Activated CD4-positive, alpha-beta memory T cell treated with anti-CD3 and anti-CD28 coated beads for 36 hours (primary cell): ENCODE results near the gene RHOG. TPM values are rescaled to one million over a fixed set of nuclear protein-coding genes. Genes with fewer than 3 reads are reported as not detected.

Source experiments
- CTCF ChIA-PET: fragments of 350-600 bp; sonication (Branson Sonifier 250); formaldehyde crosslinking; loops from one replicate; lab custom pipeline; 2021; ENCODE audit warnings: antibody characterized with exemption, inconsistent platforms; lab: Charles Lee
- POLR2A ChIA-PET: fragments of 350-600 bp; sonication (Branson Sonifier 250); formaldehyde crosslinking; loops from one replicate; lab custom pipeline; 2021; ENCODE audit warnings: antibody characterized with exemption; lab: Charles Lee
- DNase-seq: peaks from one replicate; pipeline ENCODE4 v3.0.0-alpha.2; 2020
- H3K27ac Mint-ChIP-seq: one replicate; pipeline ENCODE4 v1.8.0; 2021; ENCODE audit warnings: mixed read lengths
- H3K27me3 Mint-ChIP-seq: one replicate; pipeline ENCODE4 v1.8.0; 2021; ENCODE audit warnings: mixed read lengths
- H3K36me3 Mint-ChIP-seq: one replicate; pipeline ENCODE4 v1.8.0; 2021; ENCODE audit warnings: mixed read lengths
- H3K4me1 Mint-ChIP-seq: one replicate; pipeline ENCODE4 v1.8.0; 2021; ENCODE audit warnings: low read depth, mixed read lengths
- H3K4me3 Mint-ChIP-seq: one replicate; pipeline ENCODE4 v1.8.0; 2021; ENCODE audit warnings: mild to moderate bottlenecking, mixed read lengths
- H3K9me3 Mint-ChIP-seq: one replicate; pipeline ENCODE4 v1.8.0; 2021; ENCODE audit warnings: mixed read lengths
- intact Hi-C: fragments of 100-400 bp; cut with micrococcal nuclease; formaldehyde crosslinking; loops from one replicate; pipeline ENCODE4 v1.15.1; 2023
- total RNA-seq, 2 experiments: library from RNA; stranded (reverse); gene quantifications; one replicate each; pipeline ENCODE4 v1.2.3, GENCODE V29; 2021

Gene RHOG
- total RNA-seq, 2 experiments from 2014 or later = 181 to 186 TPM

- Mint-ChIP-seq H3K4me3 (peak overlapping the region; percentile 66), H3K27me3 (no peaks in the 10 kb centered on the region), H3K9me3 (no peaks in the 10 kb centered on the region), H3K4me1 (peaks cover 70% of the 10 kb centered on the region), H3K36me3 (peaks cover 6% of the 10 kb centered on the region), H3K27ac (peak overlapping the region; percentile 90)
- DNase-seq = peak; percentile 69
- ChIA-PET POLR2A (interaction anchor here (0.7 to 1.1 kb wide), 3 partner anchors 19 to 196 kb away, joined by 3 read pairs; partner anchors contain the start of gene RHOG), CTCF (interaction anchor here (1.0 to 5.1 kb wide), 5 partner anchors 11 to 212 kb away, joined by 3 to 25 read pairs (median 4); no protein-coding TSS in a partner anchor)
- intact Hi-C loops = loop anchor here (1.0 to 2.0 kb wide), 2 partner anchors 18 to 45 kb away; no protein-coding TSS in a partner anchor
Measured at GRCh38 chr11:3860375-3860774, 19.6 kb upstream of the RHOG start.

GRCh38 chr11:3859373-3859881 is 18.7 kb upstream of the RHOG start:
- no peaks in the 10 kb centered on the region for H3K27me3 Mint-ChIP-seq
- peak overlapping the region; percentile 90 for H3K27ac Mint-ChIP-seq
- peak; percentile 47 for DNase-seq
- H3K9me3 Mint-ChIP-seq = no peaks in the 10 kb centered on the region
- CTCF ChIA-PET = interaction anchor here (0.7 to 5.1 kb wide), 5 partner anchors 10 to 213 kb away, joined by 3 to 25 read pairs (median 4); no protein-coding TSS in a partner anchor
- intact Hi-C loops = loop anchor here (1.0 kb wide), 2 partner anchors 8 to 88 kb away; no protein-coding TSS in a partner anchor
- peak overlapping the region; percentile 81 for H3K4me3 Mint-ChIP-seq
- H3K4me1 Mint-ChIP-seq = peaks cover 64% of the 10 kb centered on the region
- peaks cover 6% of the 10 kb centered on the region for H3K36me3 Mint-ChIP-seq
- POLR2A ChIA-PET = interaction anchor here (1.1 kb wide), 1 partner anchor 18 kb away, joined by 3 read pairs; the partner anchor contains the start of gene RHOG

GRCh38 chr11:3857628-3858027 is 16.9 kb upstream of the RHOG start:
- ChIA-PET POLR2A (interaction anchor here (1.8 kb wide), 1 partner anchor 17 kb away, joined by 10 read pairs; the partner anchor contains the start of gene RHOG), CTCF (interaction anchor here (1.1 to 5.1 kb wide), 6 partner anchors 8 to 215 kb away, joined by 3 to 24 read pairs (median 5); no protein-coding TSS in a partner anchor)
- Mint-ChIP-seq H3K9me3 (no peaks in the 10 kb centered on the region), H3K36me3 (peaks cover 4% of the 10 kb centered on the region), H3K4me3 (peak overlapping the region; percentile 81), H3K4me1 (peaks cover 73% of the 10 kb centered on the region), H3K27ac (peak overlapping the region; percentile 90), H3K27me3 (no peaks in the 10 kb centered on the region)
- peak; percentile 26 for DNase-seq
- intact Hi-C loops = no loop called here

- no peak for DNase-seq
- intact Hi-C loops = no loop called here
- ChIA-PET CTCF (interaction anchor here (0.5 to 23.7 kb wide), 12 partner anchors 8 to 215 kb away, joined by 3 to 756 read pairs (median 16); no protein-coding TSS in a partner anchor), POLR2A (interaction anchor here (0.6 to 4.2 kb wide), 6 partner anchors 14 to 90 kb away, joined by 3 to 124 read pairs (median 12); partner anchors contain the start of gene RHOG)
- peaks cover 71% of the 10 kb centered on the region for H3K4me1 Mint-ChIP-seq
- H3K27ac Mint-ChIP-seq = peak overlapping the region; percentile 90
- H3K9me3 Mint-ChIP-seq = no peaks in the 10 kb centered on the region
- H3K36me3 Mint-ChIP-seq = peaks cover 4% of the 10 kb centered on the region
- H3K27me3 Mint-ChIP-seq = no peaks in the 10 kb centered on the region
- H3K4me3 Mint-ChIP-seq = peak overlapping the region; percentile 81
Measured at GRCh38 chr11:3856856-3857553, 16.2 kb upstream of the RHOG start.

- DNase-seq = peak; percentile 72
- ChIA-PET POLR2A (interaction anchor here (0.7 to 4.2 kb wide), 12 partner anchors 9 to 216 kb away, joined by 3 to 124 read pairs (median 11); partner anchors contain the start of gene RHOG), CTCF (interaction anchor here (0.5 to 23.7 kb wide), 34 partner anchors 10 to 241 kb away, joined by 3 to 756 read pairs (median 16); partner anchors contain the start of genes NUP98 and RHOG)
- Mint-ChIP-seq H3K27me3 (no peaks in the 10 kb centered on the region), H3K4me3 (peak overlapping the region; percentile 81), H3K9me3 (no peaks in the 10 kb centered on the region), H3K36me3 (peaks cover 4% of the 10 kb centered on the region), H3K27ac (peak overlapping the region; percentile 90), H3K4me1 (peaks cover 61% of the 10 kb centered on the region)
- intact Hi-C loops = loop anchor here (1.0 to 2.0 kb wide), 3 partner anchors 15 to 99 kb away; no protein-coding TSS in a partner anchor
Measured at GRCh38 chr11:3855808-3856491, 15.2 kb upstream of the RHOG start.

GRCh38 chr11:3854977-3855807 is 14.4 kb upstream of the RHOG start, which contains the start of gene STIM1:
STIM1 (plus strand) TSS chr11:3855664; CDS start chr11:3856271, 607 bp downstream.
- no peaks in the 10 kb centered on the region for H3K27me3 Mint-ChIP-seq
- ChIA-PET POLR2A (interaction anchor here (0.5 to 4.2 kb wide), 31 partner anchors 9 to 240 kb away, joined by 3 to 124 read pairs (median 5); partner anchors contain the start of genes NUP98 and RHOG), CTCF (interaction anchor here (0.6 to 23.7 kb wide), 67 partner anchors 9 to 261 kb away, joined by 3 to 756 read pairs (median 7); partner anchors contain the start of genes NUP98, RHOG and RRM1)
- peak; percentile 99 for DNase-seq
- H3K4me1 Mint-ChIP-seq = peaks cover 53% of the 10 kb centered on the region
- intact Hi-C loops = loop anchor here (1.0 to 2.0 kb wide), 11 partner anchors 14 to 239 kb away; partner anchors contain the start of gene RRM1
- peak within 1 kb of the TSS; percentile 85 for H3K4me3 Mint-ChIP-seq
- peak within 1 kb of the TSS; percentile 99 for H3K27ac Mint-ChIP-seq
- no peaks in the 10 kb centered on the region for H3K9me3 Mint-ChIP-seq
- H3K36me3 Mint-ChIP-seq = peaks cover 4% of the 10 kb centered on the region

- no peaks in the 10 kb centered on the region for H3K9me3 Mint-ChIP-seq
- peak overlapping the region; percentile 99 for H3K27ac Mint-ChIP-seq
- H3K36me3 Mint-ChIP-seq = peaks cover 4% of the 10 kb centered on the region
- H3K27me3 Mint-ChIP-seq = no peaks in the 10 kb centered on the region
- ChIA-PET POLR2A (interaction anchor here (0.5 to 4.2 kb wide), 28 partner anchors 8 to 241 kb away, joined by 3 to 124 read pairs (median 5); partner anchors contain the start of genes NUP98 and RHOG), CTCF (interaction anchor here (0.6 to 23.7 kb wide), 67 partner anchors 9 to 262 kb away, joined by 3 to 756 read pairs (median 7); partner anchors contain the start of genes NUP98, RHOG and RRM1)
- intact Hi-C loops = loop anchor here (1.0 to 2.0 kb wide), 10 partner anchors 13 to 240 kb away; partner anchors contain the start of gene RRM1
- peak overlapping the region; percentile 85 for H3K4me3 Mint-ChIP-seq
- H3K4me1 Mint-ChIP-seq = peaks cover 48% of the 10 kb centered on the region
- DNase-seq = no peak
Measured at GRCh38 chr11:3854660-3854976, 13.9 kb upstream of the RHOG start.

GRCh38 chr11:3853899-3854659 is 13.3 kb upstream of the RHOG start:
- intact Hi-C loops = loop anchor here (1.0 to 2.0 kb wide), 10 partner anchors 13 to 240 kb away; partner anchors contain the start of gene RRM1
- peak overlapping the region; percentile 85 for H3K4me3 Mint-ChIP-seq
- POLR2A ChIA-PET = interaction anchor here (0.7 to 4.2 kb wide), 25 partner anchors 8 to 241 kb away, joined by 3 to 124 read pairs (median 5); partner anchors contain the start of genes NUP98 and RHOG
- CTCF ChIA-PET = interaction anchor here (0.6 to 23.7 kb wide), 65 partner anchors 8 to 242 kb away, joined by 3 to 756 read pairs (median 7); partner anchors contain the start of genes NUP98, RHOG and RRM1
- peaks cover 4% of the 10 kb centered on the region for H3K36me3 Mint-ChIP-seq
- H3K27ac Mint-ChIP-seq = peak overlapping the region; percentile 99
- H3K9me3 Mint-ChIP-seq = no peaks in the 10 kb centered on the region
- DNase-seq = peak; percentile 85
- H3K27me3 Mint-ChIP-seq = no peaks in the 10 kb centered on the region
- H3K4me1 Mint-ChIP-seq = peaks cover 47% of the 10 kb centered on the region

GRCh38 chr11:3853545-3853842 is 12.7 kb upstream of the RHOG start:
- Mint-ChIP-seq H3K36me3 (peaks cover 4% of the 10 kb centered on the region), H3K27me3 (no peaks in the 10 kb centered on the region), H3K9me3 (no peaks in the 10 kb centered on the region), H3K4me3 (peak overlapping the region; percentile 85), H3K4me1 (peaks cover 46% of the 10 kb centered on the region), H3K27ac (peak overlapping the region; percentile 99)
- ChIA-PET CTCF (interaction anchor here (0.7 to 23.7 kb wide), 22 partner anchors 13 to 243 kb away, joined by 3 to 756 read pairs (median 17); partner anchors contain the start of genes NUP98, RHOG and RRM1), POLR2A (interaction anchor here (1.0 to 4.2 kb wide), 6 partner anchors 10 to 212 kb away, joined by 3 to 124 read pairs (median 14); partner anchors contain the start of gene RHOG)
- DNase-seq = no peak
- intact Hi-C loops = no loop called here
